HG02759 (cell line): ENCODE data around the gene SLC22A12.

ENCODE experiments used
- ATAC-seq: cut with Tn5 transposase; IDR thresholded peaks from one replicate; pipeline ENCODE4 v1.9.1; 2021; ENCODE audit warnings: mild to moderate bottlenecking, moderate library complexity; ENCODE audit not compliant: unreplicated experiment

The SLC22A12 gene

DNA sequence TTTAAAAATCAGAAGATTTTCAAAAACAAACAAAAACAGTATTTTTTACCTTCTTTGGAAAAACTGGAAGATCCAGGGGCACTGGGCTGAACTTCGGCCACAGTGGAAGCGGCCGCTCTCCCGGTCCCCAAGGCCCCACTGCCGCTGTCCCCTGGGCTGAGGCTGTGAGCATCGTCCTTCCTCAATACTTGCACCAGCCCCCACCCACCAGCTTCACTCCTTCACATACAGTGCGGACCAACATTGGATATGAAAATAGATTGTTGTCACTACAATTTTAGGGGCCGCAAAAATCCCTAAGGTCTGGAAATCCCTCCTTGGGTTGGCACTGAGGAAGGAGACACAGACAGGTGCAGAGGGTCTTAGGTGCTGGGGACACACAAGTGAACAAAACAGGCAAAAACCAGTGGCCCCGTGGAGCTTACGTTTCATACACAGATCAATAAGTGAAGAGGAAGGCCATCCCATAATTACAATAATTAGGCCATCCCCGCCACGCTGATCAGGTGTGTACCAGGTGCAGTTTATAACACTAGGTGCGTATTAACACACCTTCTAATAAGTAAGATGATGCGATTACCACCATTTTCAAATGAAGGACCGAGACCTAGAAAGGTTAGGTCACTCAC lies 28.2 kb upstream of the SLC22A12 start:
- ATAC-seq = no peak

GRCh38 chr11:64563966-64564365 lies 27.1 kb upstream of the SLC22A12 start:
- no peak for ATAC-seq

DNA sequence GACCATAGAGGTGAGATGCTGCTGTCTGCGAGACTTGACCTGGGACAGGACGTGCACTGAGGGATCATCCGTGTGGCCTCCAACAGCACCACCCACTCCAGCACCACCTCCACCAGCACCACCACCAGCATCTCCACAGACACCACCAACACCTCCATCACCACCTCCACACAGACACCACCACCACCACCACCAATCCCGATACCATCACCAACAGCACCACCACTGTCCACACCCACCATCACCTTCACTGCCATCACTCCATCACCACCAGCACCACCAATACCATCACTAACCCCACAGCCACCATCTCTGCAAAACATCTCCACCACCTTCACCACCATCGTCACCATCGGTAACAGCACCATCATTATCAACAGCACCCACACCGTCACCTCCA lies 26.6 kb upstream of the SLC22A12 start:
- no peak for ATAC-seq

- no peak for ATAC-seq
Observed at GRCh38 chr11:64564947-64565889, 25.8 kb upstream of the SLC22A12 start.

GRCh38 chr11:64566042-64566914 lies 24.7 kb upstream of the SLC22A12 start:
- ATAC-seq = no peak

- no peak for ATAC-seq
Observed at GRCh38 chr11:64566915-64567891, 23.8 kb upstream of the SLC22A12 start.

DNA sequence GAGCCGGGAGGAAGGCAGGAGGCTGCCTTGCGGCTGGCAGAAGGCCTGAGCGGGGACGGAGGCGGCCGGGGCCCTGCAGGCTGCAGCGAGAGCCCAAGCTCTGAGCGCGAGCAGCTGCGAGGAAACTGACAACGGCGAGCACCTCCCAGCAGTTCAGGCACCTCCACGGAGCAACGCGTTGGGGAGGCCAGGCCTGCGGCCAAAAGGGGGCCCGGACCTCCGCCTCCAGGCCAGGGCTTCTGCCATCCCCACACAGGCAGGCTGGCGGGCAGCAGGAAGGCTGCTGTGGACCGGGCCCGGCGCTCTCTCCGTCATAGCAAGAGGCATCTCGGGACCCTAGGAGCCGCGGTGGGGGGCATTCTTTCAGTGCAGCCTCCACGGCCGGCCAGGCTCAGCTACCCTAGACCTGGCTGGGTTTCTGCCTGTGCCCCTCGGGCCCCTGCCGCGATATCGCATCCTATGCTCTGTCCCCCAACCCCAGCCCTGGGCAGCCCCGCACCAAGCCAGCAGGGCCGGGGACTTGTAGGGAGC lies 22.9 kb upstream of the SLC22A12 start:
- ATAC-seq = no peak

GRCh38 chr11:64568584-64569140 lies 22.4 kb upstream of the SLC22A12 start:
- ATAC-seq = no peak

DNA sequence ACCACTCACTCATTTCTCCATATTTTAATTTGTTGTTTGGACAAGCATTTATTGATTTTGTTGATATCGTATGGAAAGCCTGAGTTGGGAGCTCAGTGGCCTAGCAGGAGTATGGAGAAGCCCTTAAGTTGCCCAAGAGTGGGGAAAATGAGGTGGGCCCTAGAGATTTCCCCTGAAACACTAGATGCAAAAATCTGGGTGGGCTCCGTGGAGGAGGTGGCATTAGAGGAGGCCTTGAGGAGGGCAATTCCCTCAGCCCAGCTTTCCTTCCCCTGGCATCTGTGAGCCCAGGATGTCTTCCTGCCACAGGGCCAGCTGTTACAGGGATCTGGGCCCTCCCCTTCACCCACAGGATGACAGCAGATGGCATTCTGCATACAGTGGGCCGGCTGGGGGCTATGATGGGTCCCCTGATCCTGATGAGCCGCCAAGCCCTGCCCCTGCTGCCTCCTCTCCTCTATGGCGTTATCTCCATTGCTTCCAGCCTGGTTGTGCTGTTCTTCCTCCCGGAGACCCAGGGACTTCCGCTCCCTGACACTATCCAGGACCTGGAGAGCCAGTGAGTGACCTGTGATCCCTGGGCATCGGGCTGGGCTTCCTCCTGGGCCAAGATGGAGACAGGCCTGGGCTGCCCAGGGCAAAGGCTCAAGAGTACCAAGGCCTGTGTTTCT lies 21.6 kb upstream of the SLC22A12 start:
- no peak for ATAC-seq

- no peak for ATAC-seq
Observed at GRCh38 chr11:64570341-64570740, 20.7 kb upstream of the SLC22A12 start.

DNA sequence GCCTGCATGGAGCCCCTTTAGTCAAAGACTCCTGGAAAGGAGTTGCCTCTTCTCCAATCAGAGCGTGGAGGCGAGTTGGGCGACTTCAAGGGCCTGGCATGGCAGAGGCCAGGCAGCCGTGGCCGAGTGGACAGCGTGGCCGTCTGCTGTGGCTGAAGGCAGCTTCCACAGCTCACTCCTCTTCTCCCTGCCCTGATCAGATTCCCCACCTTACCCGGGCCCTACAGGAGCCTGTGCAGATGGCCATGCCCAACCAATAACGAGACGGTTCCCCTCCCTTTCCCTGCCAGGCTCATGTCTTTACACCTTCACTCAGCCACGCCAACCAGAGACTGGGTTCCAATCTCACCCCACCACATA lies 20.0 kb upstream of the SLC22A12 start:
- no peak for ATAC-seq

DNA sequence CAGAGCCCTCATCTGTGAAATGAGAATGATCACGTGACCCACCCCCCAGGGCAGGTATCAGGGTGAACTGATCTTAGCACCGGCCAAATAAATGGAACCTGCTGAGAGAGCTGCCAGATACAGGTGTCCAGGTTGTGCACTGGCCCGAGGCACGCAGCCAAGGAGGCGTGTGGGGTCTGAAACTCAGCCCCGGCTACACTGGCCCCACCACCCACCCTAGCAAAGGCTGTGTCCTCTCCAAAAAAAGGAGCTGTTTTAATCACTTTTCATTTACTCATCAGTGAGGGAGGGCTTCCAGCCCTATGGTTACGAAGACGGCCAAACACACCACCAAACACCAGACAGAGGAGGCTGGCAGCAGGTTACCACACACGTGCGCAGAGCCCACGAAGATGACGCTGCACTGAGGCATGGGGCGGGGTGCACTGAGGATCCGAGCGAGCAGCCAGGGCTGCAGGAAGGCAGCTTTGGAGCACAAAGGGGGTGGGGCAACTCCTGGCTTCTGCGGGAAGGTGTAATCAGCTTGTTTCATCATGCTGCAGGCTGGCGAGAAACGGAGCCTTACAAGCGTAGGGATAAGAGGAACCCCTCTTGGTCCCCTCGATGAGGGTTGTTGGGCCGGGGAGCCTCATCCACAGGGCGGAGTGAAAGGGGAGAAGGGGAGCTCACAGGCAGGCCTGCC lies 19.5 kb upstream of the SLC22A12 start:
- no peak for ATAC-seq

GRCh38 chr11:64572143-64572542 lies 18.9 kb upstream of the SLC22A12 start:
- ATAC-seq = no peak

DNA sequence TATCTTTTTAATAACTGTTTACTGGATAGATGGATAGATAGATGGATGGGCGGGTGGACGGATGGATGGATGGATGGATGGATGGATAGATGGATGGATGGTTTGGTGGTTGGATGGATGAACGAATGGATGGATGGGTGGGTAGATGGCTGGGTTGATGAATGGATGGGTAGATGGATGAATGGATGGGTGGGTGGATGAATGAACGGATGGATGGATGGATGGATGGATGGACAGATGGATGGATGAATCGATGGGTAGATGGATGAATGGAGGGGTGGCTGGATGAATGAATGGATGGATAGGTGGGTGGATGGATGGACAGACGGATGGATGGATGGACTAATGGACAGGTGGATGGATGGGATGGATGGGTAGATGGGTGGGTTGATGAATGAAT lies 13.8 kb upstream of the SLC22A12 start:
- ATAC-seq = no peak

- ATAC-seq = no peak
Observed at GRCh38 chr11:64580412-64580811, 10.6 kb upstream of the SLC22A12 start.

DNA sequence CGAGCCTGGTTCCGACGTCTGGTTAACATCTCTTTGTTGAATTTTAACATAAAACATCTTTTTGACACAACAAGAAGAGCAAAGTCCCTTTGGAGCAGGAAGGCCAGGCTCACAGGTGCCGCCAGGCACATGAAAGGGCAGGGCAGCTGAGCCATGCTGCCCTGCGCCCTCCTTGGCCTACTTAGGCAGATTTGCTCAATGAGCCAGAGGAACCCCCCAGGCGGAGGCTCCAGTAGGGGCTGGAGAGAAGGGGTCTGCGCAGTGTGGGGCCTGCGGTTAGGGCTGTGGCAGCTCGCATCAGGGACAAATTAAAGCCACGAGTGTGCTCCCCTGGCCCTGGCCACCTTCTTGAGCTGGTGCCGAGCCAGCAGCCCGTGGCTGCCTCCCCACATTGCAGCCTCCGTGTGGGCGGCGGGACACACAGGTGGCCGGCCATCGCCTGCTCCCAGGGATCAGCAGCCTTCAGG lies 9.9 kb upstream of the SLC22A12 start:
- no peak for ATAC-seq

DNA sequence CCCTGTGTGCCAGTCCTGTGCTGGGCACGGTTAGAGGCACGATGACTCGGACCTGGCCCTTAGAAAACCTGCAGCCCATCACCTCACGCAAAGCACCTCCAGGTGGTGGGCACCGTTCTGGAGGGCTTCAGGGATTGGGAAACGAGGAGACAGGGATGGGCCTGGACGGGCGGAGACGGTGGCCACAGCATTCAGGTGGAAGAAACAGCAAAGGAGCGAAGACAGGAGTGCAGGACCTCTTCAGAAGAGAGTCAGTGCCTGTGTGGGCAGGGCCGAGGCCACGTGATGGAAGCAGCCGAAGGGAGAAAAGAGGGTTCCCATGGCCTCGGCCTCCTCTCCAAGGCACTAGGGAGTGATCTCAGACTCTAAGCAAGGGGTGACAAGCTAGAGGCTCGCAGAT lies 8.1 kb upstream of the SLC22A12 start:
- no peak for ATAC-seq
